HL-60/S4 treated with phorbol 12-myristate 13-acetate at 8.2 ng/mL for 4 days and 3 days (cell line): ENCODE data around the gene SOD1.
"Not testable (repeated sequence)": the region's sequence is repeated elsewhere in the genome, so short reads cannot be mapped to it uniquely, and the experiment has no call there.

Source experiments
- in situ Hi-C: fragments of 300-500 bp; cut with MboI; formaldehyde crosslinking; loops from 2 replicates; pipeline ENCODE4 v1.15.0; 2022; ENCODE audit warnings: low sequenced_read_pairs

Gene SOD1

GRCh38 chr21:31654821-31655580 lies 4.5 kb upstream of the SOD1 start:
- in situ Hi-C loops, result not testable (repeated sequence)

- in situ Hi-C loops, result no loop called here
Observed at GRCh38 chr21:31656199-31657095, 3.0 kb upstream of the SOD1 start.

- in situ Hi-C loops, result no loop called here
Observed at GRCh38 chr21:31658053-31658452, 1.4 kb upstream of the SOD1 start.

GRCh38 chr21:31659286-31659535 lies 282 bp upstream of the SOD1 start:
- in situ Hi-C loops, result no loop called here

- in situ Hi-C loops, result no loop called here
Observed at GRCh38 chr21:31660259-31660565, 719 bp downstream of the SOD1 start.

GRCh38 chr21:31660591-31660990 lies 1.1 kb downstream of the SOD1 start:
- in situ Hi-C loops, result no loop called here

GRCh38 chr21:31663584-31664249 lies 4.2 kb downstream of the SOD1 start:
- in situ Hi-C loops, result no loop called here

- in situ Hi-C loops, result no loop called here
Observed at GRCh38 chr21:31665397-31665796, 5.9 kb downstream of the SOD1 start.

GRCh38 chr21:31665869-31666268 lies 6.4 kb downstream of the SOD1 start:
- in situ Hi-C loops, result not testable (repeated sequence)

GRCh38 chr21:31666445-31667010 lies 7.0 kb downstream of the SOD1 start:
- in situ Hi-C loops, result no loop called here

- in situ Hi-C loops, result no loop called here
Observed at GRCh38 chr21:31667132-31667531, 7.6 kb downstream of the SOD1 start.

GRCh38 chr21:31667639-31668038 lies 8.1 kb downstream of the SOD1 start:
- in situ Hi-C loops, result no loop called here

- in situ Hi-C loops, result no loop called here
Observed at GRCh38 chr21:31668651-31669491, 9.4 kb downstream of the SOD1 start.

- in situ Hi-C loops, result no loop called here
Observed at GRCh38 chr21:31670070-31670469, 10.6 kb downstream of the SOD1 start.

- in situ Hi-C loops, result no loop called here
Observed at GRCh38 chr21:31671146-31671716, 11.7 kb downstream of the SOD1 start.

- in situ Hi-C loops, result no loop called here
Observed at GRCh38 chr21:31671931-31672330, 12.4 kb downstream of the SOD1 start.

GRCh38 chr21:31673321-31673912 lies 13.9 kb downstream of the SOD1 start:
- in situ Hi-C loops, result no loop called here

GRCh38 chr21:31675318-31675717 lies 15.8 kb downstream of the SOD1 start:
- in situ Hi-C loops, result no loop called here

- in situ Hi-C loops, result no loop called here
Observed at GRCh38 chr21:31675960-31676359, 16.5 kb downstream of the SOD1 start.

- in situ Hi-C loops, result no loop called here
Observed at GRCh38 chr21:31677047-31677446, 17.6 kb downstream of the SOD1 start.
